K562 (cell line): ENCODE results near the gene CTAGE9. TPM values are rescaled to one million over a fixed set of nuclear protein-coding genes. Genes with fewer than 3 reads are reported as not detected.

Experiments
- ATAC-seq: fragments of 200-7000 bp; cut with Tn5 transposase; 3 replicates; pipeline ENCODE4 v1.9.1; 2020; ENCODE audit warnings: moderate library complexity
- BruUV-seq: library from RNA; stranded (reverse); fragments of 400-500 nt; replicated peaks from 2 replicates; lab custom pipeline; 2021; lab: Mats Ljungman, UMichigan
- CTCF ChIA-PET: fragments of 300-600 bp; formaldehyde crosslinking; extraction: SDS; loops from one replicate; lab custom pipeline; 2021; ENCODE audit warnings: low intra/inter-chr PET ratio; lab: Yijun Ruan, JAX
- POLR2A ChIA-PET: fragments of 300-600, 350-650 bp; sonication (Branson Sonifier 250); formaldehyde crosslinking; extraction: SDS; loops from one replicate; lab custom pipeline; 2021; ENCODE audit warnings: antibody characterized with exemption, inconsistent platforms; lab: Yijun Ruan, JAX
- DNase-seq, 4 experiments: peaks; one replicate each; pipeline versions ENCODE4 v3.0.0 to v3.0.0-alpha.2; 2011 to 2018; ENCODE audit warnings: low spot score in 3 of 4, mixed read lengths in 3 of 4; ENCODE audit errors: extremely low read depth in 1 of 4
- FAIRE-seq: peaks from 2 replicates; lab custom pipeline; 2011; peaks lifted over from hg19 to GRCh38; lab: Jason Lieb, UNC
- H2AFZ ChIP-seq: 2 replicates; pipeline ENCODE4 v1.6.0; 2011; ENCODE audit warnings: low read depth, low read length, control low read depth, inconsistent platforms
- H3K27ac ChIP-seq: fragments of 200-600 bp; 3 replicates; pipeline ENCODE4 v1.8.0; 2011; ENCODE audit warnings: low read depth, mild to moderate bottlenecking, control low read depth, inconsistent platforms, low read length, moderate library complexity, mixed read lengths; ENCODE audit errors: extremely low read depth
- H3K27me3 ChIP-seq, 2 experiments: fragments of 300-600 bp in 1 of 2; 2 replicates in 1 of 2; 3 replicates in 1 of 2; pipeline versions ENCODE4 v1.6.0 to v1.8.0; 2011; ENCODE audit warnings: inconsistent platforms in 2 of 2, low read length in 2 of 2, mild to moderate bottlenecking in 1 of 2, mixed read lengths in 1 of 2, moderate library complexity in 1 of 2; ENCODE audit not compliant: control insufficient read depth in 2 of 2, insufficient read depth in 2 of 2
- H3K36me3 ChIP-seq: fragments of 300-600 bp; 3 replicates; pipeline ENCODE4 v1.8.0; 2011; ENCODE audit warnings: mild to moderate bottlenecking, low read length, inconsistent platforms; ENCODE audit not compliant: control insufficient read depth, insufficient read depth
- H3K4me1 ChIP-seq, 2 experiments: fragments of 200-600 bp in 1 of 2; replicated peaks in 1 of 2; 2 replicates in 1 of 2; 3 replicates in 1 of 2; pipeline versions ENCODE4 v1.5.1 to v1.8.0; 2011; ENCODE audit warnings: inconsistent platforms in 2 of 2, low read length in 2 of 2, mild to moderate bottlenecking in 1 of 2, mixed read lengths in 1 of 2, moderate library complexity in 1 of 2; ENCODE audit not compliant: control insufficient read depth in 2 of 2, insufficient read depth in 2 of 2
- H3K4me2 ChIP-seq: 2 replicates; pipeline ENCODE4 v1.6.1; 2011; ENCODE audit warnings: low read length, control low read depth, inconsistent platforms, mixed read lengths; ENCODE audit not compliant: insufficient read depth
- H3K4me3 ChIP-seq: fragments of 200-600 bp; sonication (generic), shearing (Covaris generic); 2 replicates; pipeline ENCODE4 v1.5.1; 2016; ENCODE audit warnings: control low read depth, inconsistent platforms
- H3K79me2 ChIP-seq: fragments of 200-600 bp; 3 replicates; pipeline ENCODE4 v1.8.0; 2011; ENCODE audit warnings: low read length, inconsistent platforms; ENCODE audit not compliant: control insufficient read depth, insufficient read depth
- H3K9ac ChIP-seq, 2 experiments: 2 replicates each; pipeline versions ENCODE4 v1.6.0 to v1.6.1; 2011; ENCODE audit warnings: low read depth in 2 of 2, low read length in 2 of 2, control low read depth in 1 of 2, inconsistent platforms in 1 of 2, mild to moderate bottlenecking in 1 of 2, mixed read lengths in 1 of 2; ENCODE audit not compliant: insufficient read depth in 1 of 2
- H3K9me1 ChIP-seq: one replicate; pipeline ENCODE4 v1.6.0; 2011; ENCODE audit warnings: inconsistent platforms, mild to moderate bottlenecking, low read length, moderate library complexity; ENCODE audit not compliant: control insufficient read depth, insufficient read depth
- H3K9me3 ChIP-seq: replicated peaks from 2 replicates; pipeline ENCODE4 v1.5.1; 2011; ENCODE audit warnings: low read depth, low read length, inconsistent platforms; ENCODE audit not compliant: control insufficient read depth, insufficient read depth
- H4K20me1 ChIP-seq: replicated peaks from 2 replicates; pipeline ENCODE4 v1.6.1; 2011; ENCODE audit warnings: low read length, inconsistent platforms, mixed read lengths; ENCODE audit not compliant: control insufficient read depth, insufficient read depth
- ARID4B ChIP-seq: sonication (generic); formaldehyde crosslinking; IDR thresholded peaks from 2 replicates; pipeline ENCODE4 v1.8.0; 2022; ENCODE audit warnings: mild to moderate bottlenecking, missing genetic modification reagents
- CHAMP1 ChIP-seq: fragments of 450-650 bp; IDR thresholded peaks from 2 replicates; pipeline ENCODE4 v1.6.1; 2016; ENCODE audit warnings: mild to moderate bottlenecking
- NFIC ChIP-seq: fragments of 450-650 bp; IDR thresholded peaks from 2 replicates; pipeline ENCODE4 v1.6.1; 2017; ENCODE audit warnings: mild to moderate bottlenecking, inconsistent platforms
- NFIX ChIP-seq: fragments of 250-450 bp; sonication (Bioruptor Pico); IDR thresholded peaks from 2 replicates; pipeline ENCODE4 v1.4.0; 2020; ENCODE audit warnings: low read depth, mild to moderate bottlenecking, moderate library complexity
- WGBS: fragments of 100-300 bp; shearing (Covaris generic); methylation state at CpG from one replicate; pipeline ENCODE4 v1.1.6; 2016; ENCODE audit warnings: low coverage, mixed read lengths; ENCODE audit not compliant: insufficient coverage; ENCODE audit errors: missing lambda C conversion rate; 5-methylcytosine and 5-hydroxymethylcytosine counted together
- in situ Hi-C: fragments of 300-500 bp; cut with MboI; formaldehyde crosslinking; loops from 4 replicates; pipeline ENCODE4 v1.15.0; 2018; ENCODE audit warnings: inconsistent platforms, mixed read lengths
- intact Hi-C: fragments of 100-400 bp; cut with micrococcal nuclease; formaldehyde crosslinking; loops from 2 replicates; pipeline ENCODE4 v1.14.2; 2022
- polyA plus RNA-seq, 8 experiments: library from polyadenylated mRNA; depleted of rRNA in 4 of 8; stranded (reverse) in 5 of 8; unstranded in 3 of 8; fragments of >200 nt; fragmentation: Nextera tagmentation in 2 of 8; fragmentation: Illumina TruSeq in 1 of 8; extraction: Ambion mirVana in 2 of 8; extraction: Trizol in 1 of 8; gene quantifications; 2 replicates each; pipeline versions ENCODE4 v1.2.1 to v1.2.3, GENCODE V29; 2011 to 2014; ENCODE audit warnings: inconsistent platforms in 1 of 8, missing spikeins in 1 of 8
- total RNA-seq, 7 experiments: library from RNA; depleted of rRNA in 6 of 7; stranded (reverse); fragments of >200 nt in 6 of 7; fragmentation: Illumina TruSeq in 2 of 7; extraction: Trizol in 2 of 7; gene quantifications; 2 replicates each; pipeline versions ENCODE4 v1.2.1 to v1.2.3, GENCODE V29; 2011 to 2021; ENCODE audit warnings: low replicate concordance in 1 of 7

Gene CTAGE9
- total and polyA plus RNA-seq, 9 of the 15 experiments (the other 6 are each of a cell fraction or from before 2014, with no cell fraction given), result not detected

GRCh38 chr6:131744432-131745287 lies 33.8 kb upstream of the CTAGE9 start:
- Histone ChIP-seq H3K9me3 (no peaks in the 10 kb centered on the region), H3K27ac (no peak overlapping the region), H3K36me3 (no peaks in the 10 kb centered on the region), H3K9me1 (no peaks in the 10 kb centered on the region), H3K4me3 (no peak overlapping the region), H3K27me3 (no peaks in the 10 kb centered on the region), H2AFZ (no peak overlapping the region), H4K20me1 (no peaks in the 10 kb centered on the region), H3K4me1 (no peaks in the 10 kb centered on the region), H3K9ac (no peak overlapping the region), H3K4me2 (no peak overlapping the region), H3K79me2 (no peaks in the 10 kb centered on the region)
- ChIA-PET POLR2A (interaction anchor here (1.0 kb wide), 1 partner anchor 24 kb away, joined by 3 read pairs; no protein-coding TSS in a partner anchor), CTCF (no interaction called here)
- ATAC-seq (no peak), FAIRE-seq (no peak), DNase-seq (no peak)
- 61% methylated on average over 6 of the region's 6 CpGs for WGBS
- intact Hi-C loops (no loop called here), in situ Hi-C loops (no loop called here)
- no peak for TF ChIP-seq CHAMP1
- peak; percentile 56; the same call in 1 of the 2 replicates for TF ChIP-seq NFIX (CRISPR knock-in tag)
- no peak for TF ChIP-seq ARID4B (CRISPR knock-in tag)
- peak; percentile 88 for TF ChIP-seq NFIC
- BruUV-seq, result no TSS peak
